HepG2 (cell line): ENCODE measurements around the gene SLC9A8.

Source experiments
- PATZ1 ChIP-seq: sonication (generic); formaldehyde crosslinking; IDR thresholded peaks from 2 replicates; pipeline ENCODE4 v1.4.0; 2020; ENCODE audit warnings: missing genetic modification reagents
- ZNF138 ChIP-seq: sonication (generic); formaldehyde crosslinking; IDR thresholded peaks from 2 replicates; pipeline ENCODE4 v1.5.0; 2020; ENCODE audit warnings: mild to moderate bottlenecking, low read depth, missing genetic modification reagents

GRCh38 chr20:49872056-49872455 lies 59.4 kb downstream of the SLC9A8 start:
- TF ChIP-seq ZNF138 (CRISPR knock-in tag): no peak
- no peak for TF ChIP-seq PATZ1 (CRISPR knock-in tag)
